H9 (cell line): ENCODE results near the gene GCK. TPM values are rescaled to one million over a fixed set of nuclear protein-coding genes. Genes with fewer than 3 reads are reported as not detected.

Source experiments
- DNase-seq: peaks from one replicate; pipeline ENCODE4 v3.0.0-alpha.2; 2017
- H2AFZ ChIP-seq: one replicate; pipeline ENCODE4 v1.6.1; 2013; ENCODE audit warnings: mild to moderate bottlenecking, low read length, control low read depth, moderate library complexity
- H2AK5ac ChIP-seq: 2 replicates; pipeline ENCODE4 v1.6.1; 2013; ENCODE audit warnings: low read length, control low read depth, mixed read lengths; ENCODE audit not compliant: insufficient read length
- H2BK120ac ChIP-seq: one replicate; pipeline ENCODE4 v1.6.1; 2013; ENCODE audit warnings: low read depth, mild to moderate bottlenecking, low read length, control low read depth, inconsistent platforms; ENCODE audit not compliant: poor library complexity, severe bottlenecking
- H2BK12ac ChIP-seq: 2 replicates; pipeline ENCODE4 v1.6.1; 2013; ENCODE audit warnings: low read length, control low read depth, mixed read lengths, low read depth; ENCODE audit not compliant: insufficient read length
- H2BK15ac ChIP-seq: 2 replicates; pipeline ENCODE4 v1.6.1; 2013; ENCODE audit warnings: low read depth, low read length, control low read depth
- H2BK20ac ChIP-seq: one replicate; pipeline ENCODE4 v1.6.1; 2013; ENCODE audit warnings: low read depth, mild to moderate bottlenecking, low read length, control low read depth, inconsistent platforms; ENCODE audit not compliant: poor library complexity, severe bottlenecking
- H2BK5ac ChIP-seq: 2 replicates; pipeline ENCODE4 v1.6.1; 2013; ENCODE audit warnings: low read length, control low read depth, mixed read lengths; ENCODE audit not compliant: insufficient read length
- H3K14ac ChIP-seq: 2 replicates; pipeline ENCODE4 v1.6.1; 2013; ENCODE audit warnings: low read length, control low read depth; ENCODE audit not compliant: insufficient read depth
- H3K18ac ChIP-seq: 2 replicates; pipeline ENCODE4 v1.6.1; 2013; ENCODE audit warnings: low read depth, mild to moderate bottlenecking, mixed read lengths, low read length, control low read depth; ENCODE audit not compliant: insufficient read length
- H3K23ac ChIP-seq: 2 replicates; pipeline ENCODE4 v1.6.1; 2013; ENCODE audit warnings: low read length, control low read depth, mixed read lengths, low read depth; ENCODE audit not compliant: insufficient read length
- H3K23me2 ChIP-seq: 2 replicates; pipeline ENCODE4 v1.6.1; 2013; ENCODE audit warnings: low read depth, mild to moderate bottlenecking, mixed read lengths, low read length, control low read depth; ENCODE audit not compliant: insufficient read length, poor library complexity, severe bottlenecking
- H3K27ac ChIP-seq: 2 replicates; pipeline ENCODE4 v1.5.1; 2013; ENCODE audit warnings: low read length, control low read depth, mixed read lengths, low read depth; ENCODE audit not compliant: insufficient read length
- H3K27me3 ChIP-seq: 2 replicates; pipeline ENCODE4 v1.6.1; 2013; ENCODE audit warnings: low read length, control low read depth, inconsistent platforms; ENCODE audit not compliant: insufficient read depth
- H3K4ac ChIP-seq: 2 replicates; pipeline ENCODE4 v1.6.1; 2013; ENCODE audit warnings: low read depth, mild to moderate bottlenecking, control low read depth, inconsistent platforms, low read length, moderate library complexity
- H3K4me1 ChIP-seq: 2 replicates; pipeline ENCODE4 v1.6.1; 2013; ENCODE audit warnings: low read length, control low read depth, inconsistent platforms; ENCODE audit not compliant: insufficient read depth
- H3K4me2 ChIP-seq: 2 replicates; pipeline ENCODE4 v1.6.1; 2013; ENCODE audit warnings: low read length, control low read depth, mixed read lengths; ENCODE audit not compliant: insufficient read length, insufficient read depth
- H3K56ac ChIP-seq: 2 replicates; pipeline ENCODE4 v1.6.1; 2013; ENCODE audit warnings: low read depth, mild to moderate bottlenecking, mixed read lengths, low read length, control low read depth; ENCODE audit not compliant: insufficient read length
- H3K79me1 ChIP-seq: 2 replicates; pipeline ENCODE4 v1.6.1; 2013; ENCODE audit warnings: low read depth, mild to moderate bottlenecking, moderate library complexity, low read length, control low read depth, inconsistent platforms; ENCODE audit not compliant: insufficient read depth, poor library complexity, severe bottlenecking
- H3K79me2 ChIP-seq: 2 replicates; pipeline ENCODE4 v1.6.1; 2013; ENCODE audit warnings: low read length, control low read depth, inconsistent platforms; ENCODE audit not compliant: insufficient read depth
- H3K9ac ChIP-seq: 2 replicates; pipeline ENCODE4 v1.6.1; 2013; ENCODE audit warnings: low read length, control low read depth, mixed read lengths; ENCODE audit not compliant: insufficient read length; ENCODE audit errors: extremely low read depth
- H3K9me3 ChIP-seq: one replicate; pipeline ENCODE4 v1.6.1; 2013; ENCODE audit warnings: low read depth, low read length, inconsistent platforms; ENCODE audit not compliant: control insufficient read depth
- H3T11ph ChIP-seq: one replicate; pipeline ENCODE4 v1.6.1; 2013; ENCODE audit warnings: mild to moderate bottlenecking, low read length, control low read depth, inconsistent platforms
- H4K20me1 ChIP-seq: one replicate; pipeline ENCODE4 v1.6.1; 2013; ENCODE audit not compliant: control insufficient read depth, insufficient read length, insufficient read depth
- H4K5ac ChIP-seq: 2 replicates; pipeline ENCODE4 v1.6.1; 2013; ENCODE audit warnings: low read depth, mild to moderate bottlenecking, mixed read lengths, low read length, control low read depth; ENCODE audit not compliant: insufficient read length
- H4K8ac ChIP-seq: replicated peaks from 2 replicates; pipeline ENCODE4 v1.6.1; 2013; ENCODE audit warnings: low read length, control low read depth, mixed read lengths, low read depth; ENCODE audit not compliant: insufficient read length
- H4K91ac ChIP-seq: 2 replicates; pipeline ENCODE4 v1.6.1; 2013; ENCODE audit warnings: low read depth, mild to moderate bottlenecking, moderate library complexity, mixed read lengths, low read length, control low read depth; ENCODE audit not compliant: insufficient read length
- H3K27ac Mint-ChIP-seq, 3 experiments: 2 replicates in 2 of 3; 3 replicates in 1 of 3; pipeline ENCODE4 v1.8.0; 2020 to 2021; ENCODE audit warnings: mixed read lengths in 3 of 3, mild to moderate bottlenecking in 1 of 3, moderate library complexity in 1 of 3
- H3K27me3 Mint-ChIP-seq: 2 replicates; pipeline ENCODE4 v1.8.0; 2021; ENCODE audit warnings: low read depth, mild to moderate bottlenecking, moderate library complexity, mixed read lengths
- H3K36me3 Mint-ChIP-seq, 3 experiments: 2 replicates in 2 of 3; 3 replicates in 1 of 3; pipeline ENCODE4 v1.8.0; 2020 to 2021; ENCODE audit warnings: low read depth in 3 of 3, mixed read lengths in 3 of 3; ENCODE audit not compliant: insufficient read depth in 1 of 3
- H3K4me1 Mint-ChIP-seq, 2 experiments: 2 replicates each; pipeline ENCODE4 v1.8.0; 2020; ENCODE audit warnings: mixed read lengths in 2 of 2
- H3K4me3 Mint-ChIP-seq, 2 experiments: 2 replicates in 1 of 2; 3 replicates in 1 of 2; pipeline ENCODE4 v1.8.0; 2020 to 2021; ENCODE audit warnings: mild to moderate bottlenecking in 2 of 2, mixed read lengths in 2 of 2, moderate library complexity in 1 of 2
- H3K9me3 Mint-ChIP-seq, 2 experiments: 2 replicates in 1 of 2; 3 replicates in 1 of 2; pipeline ENCODE4 v1.8.0; 2020; ENCODE audit warnings: mild to moderate bottlenecking in 2 of 2, mixed read lengths in 2 of 2, moderate library complexity in 1 of 2
- CTCF ChIP-seq: fragments of 200-600 bp; sonication (generic); conservative IDR thresholded peaks from 3 replicates; pipeline ENCODE4 v1.8.0; 2021; ENCODE audit warnings: antibody characterized with exemption, mild to moderate bottlenecking
- WGBS: extraction: QIAGEN DNeasy Blood & Tissue Kit; methylation state at CpG from one replicate; pipeline ENCODE4 v1.1.7; 2013; ENCODE audit warnings: missing lambda C conversion rate, low lambda C conversion rate, mixed read lengths; ENCODE audit not compliant: insufficient read length; ENCODE audit errors: extremely low coverage; 5-methylcytosine and 5-hydroxymethylcytosine counted together
- total RNA-seq: library from RNA; stranded (reverse); gene quantifications from 2 replicates; pipeline ENCODE4 v1.2.1, GENCODE V29; 2021

Gene GCK
- total RNA-seq, 1 experiment from 2014 or later, result 0.98 TPM

- no peaks in the 10 kb centered on the region for H3K79me2 ChIP-seq
- no peak overlapping the region for H3K27ac ChIP-seq
- no peaks in the 10 kb centered on the region for H3K79me1 ChIP-seq
- DNase-seq, result no peak
- H4K91ac ChIP-seq, result no peak overlapping the region
- H3K27me3 Mint-ChIP-seq, result peaks cover 34% of the 10 kb centered on the region
- no peak overlapping the region for H3K9ac ChIP-seq
- no peak for TF ChIP-seq CTCF
- no peak overlapping the region for H3K23ac ChIP-seq
- no peak overlapping the region for H3K4ac ChIP-seq
- no peaks in the 10 kb centered on the region; a peak in 1 of 5 replicates for H3K9me3 Mint-ChIP-seq
- H2BK120ac ChIP-seq, result no peak overlapping the region
- H3T11ph ChIP-seq, result no peak overlapping the region
- no peak overlapping the region for H2BK20ac ChIP-seq
- no peak overlapping the region for H2BK5ac ChIP-seq
- no peaks in the 10 kb centered on the region; the same call in 1 of the 2 replicates for H3K27me3 ChIP-seq
- H2AK5ac ChIP-seq, result no peak overlapping the region
- WGBS, result no CpG with 5 or more reads among the region's 14 CpGs
- no peak overlapping the region for H4K5ac ChIP-seq
- peaks cover 11 to 21% of the 10 kb centered on the region in 2 experiments for H3K4me1 Mint-ChIP-seq
- no peak overlapping the region for H2BK15ac ChIP-seq
- no peak overlapping the region for H3K18ac ChIP-seq
- no peaks in the 10 kb centered on the region; the same call in 1 of the 2 replicates for H3K4me1 ChIP-seq
- H4K20me1 ChIP-seq, result no peaks in the 10 kb centered on the region
- H3K4me3 Mint-ChIP-seq, result peak overlapping the region in 1 of 2 experiments; percentile 25; a peak in 2 of 5 replicates
- H3K56ac ChIP-seq, result no peak overlapping the region
- H3K4me2 ChIP-seq, result no peak overlapping the region
- no peak overlapping the region for H2BK12ac ChIP-seq
- peaks cover 10% of the 10 kb centered on the region for H3K23me2 ChIP-seq
- H3K36me3 Mint-ChIP-seq, result peaks cover 0 to 2% (median 2%) of the 10 kb centered on the region in 3 experiments; a peak in 4 of 7 replicates
- no peak overlapping the region for H2AFZ ChIP-seq
- H3K9me3 ChIP-seq, result no peaks in the 10 kb centered on the region
- no peak overlapping the region for H3K14ac ChIP-seq
- no peak overlapping the region for H3K27ac Mint-ChIP-seq
- H4K8ac ChIP-seq, result no peak overlapping the region
These were observed 87.0 kb downstream of the GCK start for GRCh38 chr7:44101966-44102845.
